Measurements from ENCODE around the gene PTPRM. TPM values are rescaled to one million over a fixed set of nuclear protein-coding genes. Genes with fewer than 3 reads are reported as not detected.

PTPRM gene
- polyA plus RNA-seq, 1 experiment = 81.1 TPM

- Histone ChIP-seq H3K4me3 (ENCODE audit: low read depth, low read length) (no peak overlapping the region), H3K27me3 (ENCODE audit: control insufficient read depth, insufficient read depth, low read length) (no peaks in the 10 kb centered on the region), H3K27ac (ENCODE audit: low read depth, low read length) (no peak overlapping the region), H3K9me3 (ENCODE audit: control insufficient read depth, insufficient read depth, low read length) (no peaks in the 10 kb centered on the region)
- ChIA-PET CTCF (no interaction called here), POLR2A (no interaction called here)
- TF ChIP-seq, protein P1, sequence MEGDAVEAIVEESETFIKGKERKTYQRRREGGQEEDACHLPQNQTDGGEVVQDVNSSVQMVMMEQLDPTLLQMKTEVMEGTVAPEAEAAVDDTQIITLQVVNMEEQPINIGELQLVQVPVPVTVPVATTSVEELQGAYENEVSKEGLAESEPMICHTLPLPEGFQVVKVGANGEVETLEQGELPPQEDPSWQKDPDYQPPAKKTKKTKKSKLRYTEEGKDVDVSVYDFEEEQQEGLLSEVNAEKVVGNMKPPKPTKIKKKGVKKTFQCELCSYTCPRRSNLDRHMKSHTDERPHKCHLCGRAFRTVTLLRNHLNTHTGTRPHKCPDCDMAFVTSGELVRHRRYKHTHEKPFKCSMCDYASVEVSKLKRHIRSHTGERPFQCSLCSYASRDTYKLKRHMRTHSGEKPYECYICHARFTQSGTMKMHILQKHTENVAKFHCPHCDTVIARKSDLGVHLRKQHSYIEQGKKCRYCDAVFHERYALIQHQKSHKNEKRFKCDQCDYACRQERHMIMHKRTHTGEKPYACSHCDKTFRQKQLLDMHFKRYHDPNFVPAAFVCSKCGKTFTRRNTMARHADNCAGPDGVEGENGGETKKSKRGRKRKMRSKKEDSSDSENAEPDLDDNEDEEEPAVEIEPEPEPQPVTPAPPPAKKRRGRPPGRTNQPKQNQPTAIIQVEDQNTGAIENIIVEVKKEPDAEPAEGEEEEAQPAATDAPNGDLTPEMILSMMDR (IDR thresholded peaks at IDR 0.05; ENCODE audit: low read depth, low read length) = no peak
- DNase-seq (ENCODE audit: low read depth, low spot score) = no peak
These were observed 514.9 kb downstream of the PTPRM start for GRCh38 chr18:8081872-8082553.

- POLR2A ChIA-PET = no interaction called here
- no peak overlapping the region for H3K4me3 ChIP-seq (ENCODE audit: low read depth, low read length)
- no peaks in the 10 kb centered on the region for H3K9me3 ChIP-seq (ENCODE audit: control insufficient read depth, insufficient read depth, low read length)
- H3K27ac ChIP-seq (ENCODE audit: low read depth, low read length) = no peak overlapping the region
- no peaks in the 10 kb centered on the region for H3K27me3 ChIP-seq (ENCODE audit: control insufficient read depth, insufficient read depth, low read length)
- CTCF ChIA-PET = interaction anchor here (0.5 kb wide), 1 partner anchor 88 kb away, joined by 5 read pairs; no protein-coding TSS in a partner anchor
- DNase-seq (ENCODE audit: low read depth, low spot score) = peak; percentile 6
- TF ChIP-seq, protein P1 (IDR thresholded peaks at IDR 0.05; ENCODE audit: low read depth, low read length) = peak; percentile 68
These were observed 517.0 kb downstream of the PTPRM start for GRCh38 chr18:8084160-8084559.

DNA sequence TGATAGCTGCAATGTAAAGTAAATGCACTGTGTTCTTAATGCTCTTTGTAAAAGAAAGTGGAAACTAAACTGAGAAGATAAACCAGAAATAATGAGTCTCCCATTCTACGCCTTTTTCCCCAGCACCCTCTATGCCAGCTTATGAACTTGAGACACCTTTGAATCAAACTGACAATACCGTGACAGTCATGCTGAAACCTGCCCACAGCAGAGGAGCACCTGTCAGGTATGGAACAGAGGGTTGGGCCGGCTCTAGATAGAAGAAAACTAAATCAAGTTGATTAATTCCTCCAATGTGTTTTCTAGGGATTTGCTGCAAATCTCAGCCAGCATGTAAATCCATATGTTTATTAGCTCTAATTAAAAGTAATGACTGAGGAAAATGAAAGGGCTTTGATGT lies 521.5 kb downstream of the PTPRM start:
- CTCF ChIA-PET = interaction anchor here (1.9 kb wide), 1 partner anchor 299 kb away, joined by 5 read pairs; no protein-coding TSS in a partner anchor
- TF ChIP-seq, protein P1 (IDR thresholded peaks at IDR 0.05; ENCODE audit: low read depth, low read length) = no peak
- no peaks in the 10 kb centered on the region for H3K27me3 ChIP-seq (ENCODE audit: control insufficient read depth, insufficient read depth, low read length)
- H3K27ac ChIP-seq (ENCODE audit: low read depth, low read length) = no peak overlapping the region
- no peaks in the 10 kb centered on the region for H3K9me3 ChIP-seq (ENCODE audit: control insufficient read depth, insufficient read depth, low read length)
- DNase-seq (ENCODE audit: low read depth, low spot score) = no peak
- H3K4me3 ChIP-seq (ENCODE audit: low read depth, low read length) = no peak overlapping the region
- POLR2A ChIA-PET = no interaction called here

DNA sequence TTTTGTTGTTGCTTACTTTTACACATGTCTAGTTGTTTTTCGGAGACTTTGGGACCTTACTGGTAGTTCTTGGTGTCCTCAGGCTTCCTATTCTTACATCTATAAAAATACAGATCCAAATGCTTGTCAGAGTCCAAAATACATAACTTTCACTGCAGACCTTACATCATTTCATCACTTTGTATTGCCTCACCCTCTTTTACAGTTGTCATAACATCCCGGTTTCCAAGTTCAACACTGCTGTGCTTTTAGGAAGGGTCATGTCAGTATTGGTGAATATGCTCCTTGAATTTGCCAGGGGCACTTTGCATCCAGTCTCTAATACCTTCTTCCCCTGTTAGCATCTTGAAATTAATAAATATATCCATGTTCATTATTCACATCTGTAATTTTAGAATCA lies 523.9 kb downstream of the PTPRM start:
- H3K4me3 ChIP-seq (ENCODE audit: low read depth, low read length) = no peak overlapping the region
- DNase-seq (ENCODE audit: low read depth, low spot score) = no peak
- TF ChIP-seq, protein P1 (IDR thresholded peaks at IDR 0.05; ENCODE audit: low read depth, low read length) = no peak
- no peaks in the 10 kb centered on the region for H3K9me3 ChIP-seq (ENCODE audit: control insufficient read depth, insufficient read depth, low read length)
- ChIA-PET POLR2A (no interaction called here), CTCF (no interaction called here)
- H3K27me3 ChIP-seq (ENCODE audit: control insufficient read depth, insufficient read depth, low read length) = no peaks in the 10 kb centered on the region
- H3K27ac ChIP-seq (ENCODE audit: low read depth, low read length) = no peak overlapping the region

- DNase-seq (ENCODE audit: low read depth, low spot score) = no peak
- no peaks in the 10 kb centered on the region for H3K9me3 ChIP-seq (ENCODE audit: control insufficient read depth, insufficient read depth, low read length)
- ChIA-PET CTCF (no interaction called here), POLR2A (no interaction called here)
- H3K4me3 ChIP-seq (ENCODE audit: low read depth, low read length) = no peak overlapping the region
- H3K27me3 ChIP-seq (ENCODE audit: control insufficient read depth, insufficient read depth, low read length) = no peaks in the 10 kb centered on the region
- TF ChIP-seq, protein P1 (IDR thresholded peaks at IDR 0.05; ENCODE audit: low read depth, low read length) = no peak
- H3K27ac ChIP-seq (ENCODE audit: low read depth, low read length) = no peak overlapping the region
These were observed 528.9 kb downstream of the PTPRM start for GRCh38 chr18:8095947-8096570.
